Measurements from ENCODE around the gene LBX2. TPM values are rescaled to one million over a fixed set of nuclear protein-coding genes. Genes with fewer than 3 reads are reported as not detected.

LBX2 gene
- total RNA-seq, 1 experiment from 2014 or later: 9.6 TPM

GRCh38 chr2:74491648-74492544 is 7.5 kb downstream of the LBX2 start:
- no peak for TF ChIP-seq CTCF (IDR thresholded peaks at IDR 0.05)
- no peak for TF ChIP-seq POLR2AphosphoS5 (IDR thresholded peaks at IDR 0.05; ENCODE audit: low read depth, low read length)
- TF ChIP-seq TCF7L2 (IDR thresholded peaks at IDR 0.05; ENCODE audit: low read depth, low read length): no peak
- no peak for TF ChIP-seq REST (IDR thresholded peaks at IDR 0.05; ENCODE audit: insufficient read depth in 1 of 2, low read depth in 2 of 2, low read length in 1 of 2)
- no peak for TF ChIP-seq SIN3A (IDR thresholded peaks at IDR 0.05; ENCODE audit: borderline replicate concordance, insufficient read depth, low read depth, low read length)
- POLR2A ChIA-PET: interaction anchor here (0.5 kb wide), 1 partner anchor 59 kb away, joined by 4 read pairs; no protein-coding TSS in a partner anchor
- Histone ChIP-seq H3K36me3 (ENCODE audit: control insufficient read depth, insufficient read depth, low read length) (no peaks in the 10 kb centered on the region; the same call in none of the 2 replicates), H3K9me3 (ENCODE audit: control insufficient read depth, insufficient read depth, low read depth, low read length) (no peaks in the 10 kb centered on the region), H3K4me1 (ENCODE audit: control insufficient read depth, insufficient read depth, low read length) (no peaks in the 10 kb centered on the region), H3K4me3 (ENCODE audit: low read depth in 2 of 2, low read length in 2 of 2) (no peak overlapping the region), H3K27me3 (ENCODE audit: control insufficient read depth, insufficient read depth, low read length) (no peaks in the 10 kb centered on the region), H3K27ac (ENCODE audit: low read length) (no peak overlapping the region)
- in situ Hi-C loops (cut with HindIII; ENCODE audit: low pct_unique_long_range_greater_than_20kb, low sequenced_read_pairs): no loop called here
- no TSS peak for BruUV-seq (replicated peaks)
- CTCF ChIA-PET: no interaction called here
- no peak for ATAC-seq
- intact Hi-C loops (cut with micrococcal nuclease; ENCODE audit: unreplicated experiment): no loop called here
- no peak for DNase-seq (ENCODE audit: low read depth, low spot score)

DNA sequence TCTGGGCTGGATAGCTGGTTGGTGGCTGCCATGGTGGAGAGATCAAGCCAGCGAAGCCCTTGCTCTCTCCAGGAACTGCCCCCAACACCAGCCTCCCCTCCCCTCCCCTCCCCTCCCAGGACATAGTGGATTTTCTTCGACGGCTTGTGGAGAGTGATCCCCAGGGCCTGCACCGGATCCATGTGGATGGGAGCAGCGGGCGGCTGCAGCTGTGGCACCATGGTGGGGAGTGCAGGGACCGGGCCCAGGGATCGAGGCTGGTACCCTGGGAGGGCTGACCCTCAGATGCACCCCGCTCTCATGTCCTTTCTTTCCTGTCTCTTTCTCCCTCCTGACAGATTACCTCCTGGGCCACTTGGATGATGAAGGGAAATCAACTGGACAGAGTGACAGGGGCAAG is 9.5 kb downstream of the LBX2 start:
- no TSS peak for BruUV-seq (replicated peaks)
- Histone ChIP-seq H3K4me1 (ENCODE audit: control insufficient read depth, insufficient read depth, low read length) (no peaks in the 10 kb centered on the region), H3K4me3 (ENCODE audit: low read depth in 2 of 2, low read length in 2 of 2) (no peak overlapping the region), H3K36me3 (ENCODE audit: control insufficient read depth, insufficient read depth, low read length) (no peaks in the 10 kb centered on the region; the same call in none of the 2 replicates), H3K27me3 (ENCODE audit: control insufficient read depth, insufficient read depth, low read length) (no peaks in the 10 kb centered on the region), H3K27ac (ENCODE audit: low read length) (no peak overlapping the region), H3K9me3 (ENCODE audit: control insufficient read depth, insufficient read depth, low read depth, low read length) (no peaks in the 10 kb centered on the region)
- CTCF ChIA-PET: no interaction called here
- TF ChIP-seq CTCF (IDR thresholded peaks at IDR 0.05) (no peak), REST (IDR thresholded peaks at IDR 0.05; ENCODE audit: insufficient read depth in 1 of 2, low read depth in 2 of 2, low read length in 1 of 2) (no peak), SIN3A (IDR thresholded peaks at IDR 0.05; ENCODE audit: borderline replicate concordance, insufficient read depth, low read depth, low read length) (no peak), POLR2AphosphoS5 (IDR thresholded peaks at IDR 0.05; ENCODE audit: low read depth, low read length) (no peak), TCF7L2 (IDR thresholded peaks at IDR 0.05; ENCODE audit: low read depth, low read length) (no peak)
- POLR2A ChIA-PET: interaction anchor here (0.8 kb wide), 1 partner anchor 11 kb away, joined by 3 read pairs; no protein-coding TSS in a partner anchor
- in situ Hi-C loops (cut with HindIII; ENCODE audit: low pct_unique_long_range_greater_than_20kb, low sequenced_read_pairs) (no loop called here), intact Hi-C loops (cut with micrococcal nuclease; ENCODE audit: unreplicated experiment) (no loop called here)
- no peak for ATAC-seq
- no peak for DNase-seq (ENCODE audit: low read depth, low spot score)

All from Panc1 (cell line).